Skeletal muscle tissue (tissue), 4 donors: ENCODE measurements around the gene WSCD2. TPM values are rescaled to one million over a fixed set of nuclear protein-coding genes. Genes with fewer than 3 reads are reported as not detected.

Experiments used
- H3K27ac ChIP-seq: one replicate; pipeline ENCODE4 v1.7.0; 2013; ENCODE audit warnings: mild to moderate bottlenecking, low read depth, low read length, inconsistent platforms
- H3K27me3 ChIP-seq, 3 donors: one replicate each; pipeline ENCODE4 v1.7.0; 2013; ENCODE audit warnings: low read length in 3 of 3; ENCODE audit not compliant: control insufficient read depth in 3 of 3, insufficient read depth in 3 of 3
- H3K36me3 ChIP-seq, 3 donors: one replicate each; pipeline ENCODE4 v1.7.0; 2013; ENCODE audit warnings: low read length in 3 of 3; ENCODE audit not compliant: control insufficient read depth in 3 of 3, insufficient read depth in 3 of 3
- H3K4me1 ChIP-seq, 3 donors: one replicate each; pipeline ENCODE4 v1.7.0; 2013; ENCODE audit warnings: low read length in 3 of 3, mild to moderate bottlenecking in 3 of 3; ENCODE audit not compliant: control insufficient read depth in 3 of 3, insufficient read depth in 3 of 3
- H3K4me3 ChIP-seq, 3 donors: one replicate each; pipeline ENCODE4 v1.7.0; 2013; ENCODE audit warnings: low read length in 3 of 3
- H3K9ac ChIP-seq, 3 donors: one replicate each; pipeline ENCODE4 v1.7.0; 2013; ENCODE audit warnings: low read length in 3 of 3, mild to moderate bottlenecking in 3 of 3, moderate library complexity in 2 of 3, low read depth in 1 of 3
- H3K9me3 ChIP-seq, 3 donors: one replicate each; pipeline ENCODE4 v1.7.0; 2013; ENCODE audit warnings: low read length in 3 of 3; ENCODE audit not compliant: control insufficient read depth in 3 of 3
- total RNA-seq: library from RNA; depleted of rRNA; stranded (reverse); fragments of >200 nt; gene quantifications from one replicate; pipeline ENCODE4 v1.2.3, GENCODE V29; 2014
- donor health status: Osteomylitis.

WSCD2 gene
- total RNA-seq: 5.7 TPM

GRCh38 chr12:108129017-108129812 lies at the start of gene WSCD2:
WSCD2 (plus strand) TSS chr12:108129288; CDS start chr12:108195833, 66,545 bp downstream.
- no peak within 1 kb of the TSS for H3K27ac ChIP-seq
- H3K36me3 ChIP-seq: no peaks in the 10 kb centered on the region
- peaks cover 8 to 10% (median 9%) of the 10 kb centered on the region in 3 donors for H3K4me1 ChIP-seq
- peak within 1 kb of the TSS in 1 of 3 donors; percentile 16 for H3K9ac ChIP-seq
- H3K9me3 ChIP-seq: no peaks in the 10 kb centered on the region
- peaks cover 47 to 54% (median 54%) of the 10 kb centered on the region in 3 donors for H3K27me3 ChIP-seq
- H3K4me3 ChIP-seq: peak within 1 kb of the TSS; percentile 41 to 48 (median 46)

DNA sequence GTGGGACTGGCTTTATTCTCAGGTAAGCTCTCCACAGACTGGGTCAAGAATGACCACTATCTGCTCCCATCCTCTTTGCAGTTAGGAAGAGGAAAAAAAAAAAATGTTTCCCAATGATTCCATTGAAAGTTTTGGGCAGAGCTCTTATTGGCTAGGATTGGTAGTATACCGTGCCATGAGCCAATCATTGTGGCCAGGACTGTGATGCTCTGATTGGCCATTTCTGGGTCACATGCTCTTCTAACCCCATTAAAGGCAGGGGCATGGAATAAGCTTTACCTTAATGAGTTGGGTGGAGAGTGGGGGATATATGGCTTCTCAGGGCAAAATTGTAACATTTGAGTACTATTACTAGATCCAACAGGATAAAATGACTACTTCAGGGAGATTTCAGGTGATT lies 49.4 kb upstream of the WSCD2 start:
- Histone ChIP-seq H3K27ac (no peak overlapping the region), H3K27me3 (peaks cover 0 to 5% (median 0%) of the 10 kb centered on the region in 3 donors), H3K9me3 (peaks cover 0 to 5% (median 0%) of the 10 kb centered on the region in 3 donors), H3K4me1 (no peaks in the 10 kb centered on the region), H3K9ac (no peak overlapping the region), H3K36me3 (no peaks in the 10 kb centered on the region), H3K4me3 (no peak overlapping the region)

- Histone ChIP-seq H3K27me3 (peaks cover 0 to 5% (median 0%) of the 10 kb centered on the region in 3 donors), H3K27ac (no peak overlapping the region), H3K9me3 (peaks cover 0 to 5% (median 0%) of the 10 kb centered on the region in 3 donors), H3K36me3 (no peaks in the 10 kb centered on the region), H3K9ac (no peak overlapping the region), H3K4me1 (no peaks in the 10 kb centered on the region), H3K4me3 (no peak overlapping the region)
Measured at GRCh38 chr12:108080363-108080762, 48.7 kb upstream of the WSCD2 start.

DNA sequence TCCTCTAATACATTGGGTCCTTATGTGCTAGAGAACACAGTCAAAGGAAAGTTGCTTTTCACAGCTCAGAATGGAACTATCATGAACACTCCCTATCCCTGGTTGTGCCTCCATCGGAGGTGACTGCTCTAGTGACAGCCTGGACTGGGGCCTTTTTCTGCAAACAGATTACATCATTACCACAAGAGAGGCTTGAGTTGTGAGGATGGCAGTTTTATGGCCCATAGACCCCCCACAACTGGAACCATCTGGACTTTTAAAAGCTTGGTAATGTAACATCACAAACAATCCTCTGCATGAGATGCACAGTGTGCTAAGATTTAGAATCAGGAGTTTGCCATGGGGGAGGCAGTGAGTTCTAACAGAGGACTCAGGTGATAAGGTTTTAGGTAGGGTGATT lies 46.6 kb upstream of the WSCD2 start:
- Histone ChIP-seq H3K9ac (no peak overlapping the region), H3K27ac (no peak overlapping the region), H3K9me3 (peaks cover 0 to 12% (median under 1%) of the 10 kb centered on the region in 3 donors), H3K27me3 (no peaks in the 10 kb centered on the region), H3K36me3 (no peaks in the 10 kb centered on the region), H3K4me1 (no peaks in the 10 kb centered on the region), H3K4me3 (no peak overlapping the region)

DNA sequence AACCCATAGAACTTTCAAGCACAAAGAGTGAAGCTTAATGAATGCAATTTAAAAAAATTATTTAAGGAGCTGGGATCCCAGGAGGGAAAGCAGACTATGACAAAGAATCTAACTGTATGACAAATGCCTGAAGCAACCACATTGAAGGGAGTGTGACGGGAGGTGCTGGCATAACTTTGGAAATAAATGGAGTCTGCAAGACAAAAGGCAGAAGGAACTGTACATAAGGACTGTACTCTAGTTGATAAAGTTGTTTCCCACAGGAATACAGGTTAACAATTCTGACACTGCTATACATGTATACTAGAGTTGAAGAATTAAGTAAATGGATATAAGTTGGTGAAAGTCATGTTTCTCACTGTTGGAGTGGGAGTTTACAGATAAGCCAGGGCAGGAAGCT lies 41.2 kb upstream of the WSCD2 start:
- peaks cover 0 to 4% (median 3%) of the 10 kb centered on the region in 3 donors for H3K27me3 ChIP-seq
- H3K36me3 ChIP-seq: no peaks in the 10 kb centered on the region
- no peak overlapping the region for H3K4me3 ChIP-seq
- peaks cover 7 to 17% (median 7%) of the 10 kb centered on the region in 3 donors for H3K9me3 ChIP-seq
- H3K27ac ChIP-seq: no peak overlapping the region
- H3K9ac ChIP-seq: no peak overlapping the region
- no peaks in the 10 kb centered on the region for H3K4me1 ChIP-seq

DNA sequence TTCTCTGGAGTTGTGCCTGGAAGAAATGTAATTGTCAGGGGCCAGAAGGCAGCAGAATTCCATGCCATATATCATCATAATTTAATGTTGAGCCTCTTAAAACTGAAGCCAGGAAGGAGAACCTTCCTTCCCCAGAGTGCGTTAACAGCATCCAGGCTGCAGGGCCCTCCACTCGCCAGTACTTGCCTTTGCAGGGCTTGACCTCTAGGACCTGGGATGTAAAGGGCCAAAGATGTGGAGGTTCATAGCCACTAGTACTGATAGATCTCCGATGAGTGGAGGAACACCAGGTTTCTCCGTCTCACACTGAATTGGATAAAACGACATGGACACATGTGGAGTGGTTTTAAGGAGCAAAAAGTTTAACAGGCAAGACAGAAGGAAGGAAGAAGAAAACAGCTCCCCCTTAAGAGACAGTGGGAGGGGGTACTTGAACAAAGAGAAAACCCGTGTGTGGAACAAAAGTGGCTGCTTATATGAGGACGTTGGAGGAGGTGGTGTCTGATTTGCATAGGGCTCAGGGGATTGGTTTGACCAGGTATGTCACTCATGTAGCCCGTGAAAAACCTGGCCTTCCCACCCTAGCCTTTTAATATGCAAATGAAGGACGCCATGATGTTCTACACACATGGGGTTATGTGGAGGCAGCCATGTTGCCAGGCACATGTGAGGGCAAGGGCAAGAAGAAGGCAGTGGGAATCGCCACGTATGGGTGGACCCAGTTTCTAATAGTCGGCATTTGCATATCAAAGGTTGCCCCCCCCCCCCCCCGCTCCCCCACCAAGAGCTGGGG lies 38.8 kb upstream of the WSCD2 start:
- no peak overlapping the region for H3K4me3 ChIP-seq
- peaks cover 7 to 12% (median 7%) of the 10 kb centered on the region in 3 donors for H3K9me3 ChIP-seq
- no peak overlapping the region for H3K9ac ChIP-seq
- H3K27me3 ChIP-seq: peaks cover 0 to 7% (median 4%) of the 10 kb centered on the region in 3 donors
- H3K36me3 ChIP-seq: no peaks in the 10 kb centered on the region
- H3K27ac ChIP-seq: no peak overlapping the region
- no peaks in the 10 kb centered on the region for H3K4me1 ChIP-seq

DNA sequence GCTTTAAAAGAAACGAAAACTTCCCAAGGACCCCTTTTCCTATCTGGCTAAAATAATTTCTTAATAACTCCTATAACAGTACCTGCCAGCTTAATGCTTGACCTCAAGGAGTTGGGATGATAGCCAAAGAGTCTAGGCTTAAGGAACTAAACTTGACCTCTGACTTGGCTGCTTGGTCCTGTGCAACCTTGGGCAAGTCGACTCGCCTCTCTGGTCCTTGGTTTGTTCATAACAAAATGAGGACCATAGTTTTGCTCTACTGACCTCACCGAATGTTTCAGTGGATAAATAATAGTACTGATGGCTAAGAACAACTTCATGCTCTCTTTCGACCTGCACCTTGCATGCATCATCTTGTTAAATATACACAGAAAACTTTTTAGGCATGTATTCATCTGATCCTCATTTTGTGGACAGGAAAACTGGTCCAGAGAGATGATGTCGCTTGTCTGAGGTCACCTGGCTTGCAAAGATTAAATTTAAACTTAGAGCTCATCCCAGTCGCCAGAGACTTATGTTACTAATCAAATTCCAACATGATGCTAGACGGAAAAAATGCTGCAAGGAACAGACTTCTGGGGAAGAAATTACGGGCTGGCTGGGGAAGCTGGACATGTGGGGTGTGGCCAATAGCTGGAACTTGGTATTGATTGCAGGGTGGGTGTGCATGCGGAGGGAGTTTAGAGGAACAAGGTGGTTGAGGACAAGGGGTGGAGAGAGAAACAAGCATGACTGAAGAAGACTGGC lies 38.0 kb upstream of the WSCD2 start:
- peaks cover 7 to 12% (median 7%) of the 10 kb centered on the region in 3 donors for H3K9me3 ChIP-seq
- H3K27me3 ChIP-seq: peaks cover 0 to 7% (median 4%) of the 10 kb centered on the region in 3 donors
- no peak overlapping the region for H3K9ac ChIP-seq
- no peaks in the 10 kb centered on the region for H3K36me3 ChIP-seq
- H3K4me3 ChIP-seq: no peak overlapping the region
- no peak overlapping the region for H3K27ac ChIP-seq
- no peaks in the 10 kb centered on the region for H3K4me1 ChIP-seq

DNA sequence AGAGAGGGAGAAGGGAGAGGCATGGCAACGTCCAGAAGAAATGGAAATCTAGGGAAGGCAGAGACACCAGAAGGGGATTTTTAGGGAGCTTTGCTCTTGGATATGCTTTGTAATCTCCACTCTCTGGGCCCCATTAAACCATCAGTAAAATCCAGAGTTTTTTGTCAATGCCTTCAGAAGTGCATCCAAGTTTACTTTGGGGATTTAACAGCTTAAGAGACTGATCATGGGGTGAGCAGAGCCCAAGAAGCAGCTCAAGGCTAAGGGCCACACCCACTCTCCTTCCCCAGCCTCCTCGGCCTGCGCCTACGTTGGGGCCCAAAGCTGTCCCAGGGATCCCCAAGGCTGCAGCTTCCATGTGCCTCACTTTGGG lies 37.4 kb upstream of the WSCD2 start:
- no peak overlapping the region for H3K4me3 ChIP-seq
- H3K27me3 ChIP-seq: peaks cover 0 to 7% (median 4%) of the 10 kb centered on the region in 3 donors
- no peaks in the 10 kb centered on the region for H3K36me3 ChIP-seq
- peaks cover 7 to 12% (median 7%) of the 10 kb centered on the region in 3 donors for H3K9me3 ChIP-seq
- no peak overlapping the region for H3K9ac ChIP-seq
- H3K4me1 ChIP-seq: no peaks in the 10 kb centered on the region
- H3K27ac ChIP-seq: no peak overlapping the region

DNA sequence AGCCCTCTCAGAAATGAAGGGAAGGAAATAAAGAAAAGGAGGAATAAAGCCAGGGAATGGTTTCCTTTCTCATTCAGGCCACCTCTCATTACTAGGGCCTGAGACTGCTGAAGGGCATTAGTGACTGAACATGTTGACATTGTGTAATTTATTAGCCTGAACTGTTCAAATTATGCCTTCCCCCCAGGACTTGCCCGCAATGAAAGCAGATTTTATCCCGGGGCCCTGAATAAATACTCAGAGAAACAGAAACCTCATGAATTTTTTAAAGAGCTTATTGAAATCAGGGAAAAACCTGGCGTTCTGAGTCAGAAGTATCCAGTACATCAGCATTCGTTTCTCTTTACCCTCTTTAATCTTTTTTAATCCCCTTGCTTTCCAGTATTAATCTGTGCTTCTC lies 35.9 kb upstream of the WSCD2 start:
- H3K27me3 ChIP-seq: peaks cover 0 to 8% (median 4%) of the 10 kb centered on the region in 3 donors

More for the DNA sequence above, 35.9 kb upstream of the WSCD2 start:
- Histone ChIP-seq H3K27ac (no peak overlapping the region), H3K36me3 (no peaks in the 10 kb centered on the region), H3K9ac (no peak overlapping the region), H3K4me3 (no peak overlapping the region), H3K9me3 (peaks cover 0 to 3% (median 0%) of the 10 kb centered on the region in 3 donors), H3K4me1 (no peaks in the 10 kb centered on the region)
